HG02884 (cell line): ENCODE results near the gene HYAL4.
A peak's percentile ranks its signal among the peaks of the same experiment; 100 is the strongest.
"Not testable (repeated sequence)": the region's sequence is repeated elsewhere in the genome, so short reads cannot be mapped to it uniquely, and the experiment has no call there.

Experiments
- ATAC-seq: cut with Tn5 transposase; IDR thresholded peaks from one replicate; pipeline ENCODE4 v1.9.1; 2021; ENCODE audit warnings: mild to moderate bottlenecking, moderate library complexity; ENCODE audit not compliant: unreplicated experiment

HYAL4 gene

DNA sequence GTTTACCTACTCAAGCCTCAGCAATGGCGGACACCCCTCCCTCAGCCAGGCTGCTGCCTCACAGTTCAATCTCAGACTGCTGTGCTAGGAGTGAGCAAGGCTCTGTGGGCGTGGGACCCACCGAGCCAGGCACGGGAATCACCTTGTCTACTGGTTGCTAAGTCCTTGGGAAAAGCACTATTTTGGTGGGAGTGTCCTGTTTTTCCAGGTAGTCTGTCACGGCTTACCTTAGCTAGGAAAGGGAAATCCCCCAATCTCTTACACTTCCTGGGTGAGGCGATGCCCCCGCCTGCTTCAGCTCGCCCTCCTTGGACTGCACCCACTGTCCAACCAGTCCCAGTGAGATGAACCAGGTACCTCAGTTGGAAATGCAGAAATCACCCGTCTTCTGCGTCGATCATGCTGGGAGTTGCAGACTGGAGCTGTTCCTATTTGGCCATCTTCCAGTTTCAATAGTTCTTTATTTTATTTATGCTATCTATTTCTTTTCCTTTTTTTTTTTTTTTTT, at the start of gene HYAL4:
HYAL4 (plus strand) TSS at position 458 of the 508 bp plus-strand sequence. CDS start 23,105 bp downstream, outside the sequence.
- no peak for ATAC-seq

DNA sequence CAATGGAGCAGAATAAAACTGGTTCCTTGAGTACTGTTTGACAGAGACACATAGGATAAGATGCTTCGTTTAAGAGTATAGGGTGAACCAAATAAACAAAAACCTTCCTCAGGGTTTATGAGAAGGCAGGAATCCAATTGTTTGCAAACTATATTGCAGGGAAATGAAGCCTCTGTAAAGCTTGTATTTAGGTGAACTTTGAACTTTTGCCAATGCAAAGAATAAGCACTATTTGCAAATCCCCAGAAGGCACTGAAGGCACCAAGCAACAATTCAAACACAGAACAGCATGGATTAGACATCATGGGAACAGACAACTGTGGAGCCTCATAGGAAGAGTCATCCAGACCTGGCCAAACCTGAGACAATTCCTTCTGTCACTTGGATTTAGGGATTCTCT, 49.1 kb upstream of the HYAL4 start:
- ATAC-seq: no peak

- no peak for ATAC-seq
Measured at GRCh38 chr7:123796568-123796967, 48.4 kb upstream of the HYAL4 start.

DNA sequence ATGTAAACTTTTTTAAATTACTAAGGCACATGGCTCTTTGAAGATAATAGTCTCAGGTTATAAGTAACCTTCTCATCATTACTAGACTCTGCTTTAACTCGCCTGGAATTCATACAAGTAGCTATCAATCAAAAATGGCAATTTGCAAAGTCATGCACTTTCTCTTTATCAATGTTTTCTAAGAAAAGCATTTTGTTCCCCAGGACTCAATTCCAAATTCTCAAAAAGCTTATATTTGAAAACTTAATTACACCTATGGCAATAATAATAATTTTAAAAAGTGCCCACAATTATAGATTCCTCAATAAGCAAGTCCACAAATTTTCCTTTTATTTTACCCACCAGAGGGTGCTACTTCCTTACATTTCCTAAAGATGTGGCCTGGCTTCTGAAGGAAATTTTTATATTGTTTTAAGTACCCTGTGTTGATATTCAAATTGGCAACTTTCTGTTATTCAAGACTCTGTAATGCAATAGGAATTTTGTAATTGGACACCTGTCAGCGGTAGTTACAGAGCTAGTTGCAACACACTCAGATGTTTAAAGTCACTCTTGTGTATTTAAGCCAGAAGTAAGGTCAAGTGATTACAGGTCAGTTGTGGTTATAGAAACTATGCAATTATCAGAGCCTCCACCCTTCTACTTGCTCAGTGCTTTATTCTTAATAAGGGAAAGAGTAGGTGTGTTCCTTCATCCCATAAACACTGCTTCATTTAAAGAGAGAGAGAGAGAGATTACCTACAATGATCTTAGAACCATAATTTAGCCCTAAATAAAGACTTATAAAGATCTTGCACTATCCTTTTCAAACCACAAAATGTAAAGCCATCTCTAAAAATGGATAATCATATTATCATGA, 47.1 kb upstream of the HYAL4 start:
- ATAC-seq: peak; percentile 57

DNA sequence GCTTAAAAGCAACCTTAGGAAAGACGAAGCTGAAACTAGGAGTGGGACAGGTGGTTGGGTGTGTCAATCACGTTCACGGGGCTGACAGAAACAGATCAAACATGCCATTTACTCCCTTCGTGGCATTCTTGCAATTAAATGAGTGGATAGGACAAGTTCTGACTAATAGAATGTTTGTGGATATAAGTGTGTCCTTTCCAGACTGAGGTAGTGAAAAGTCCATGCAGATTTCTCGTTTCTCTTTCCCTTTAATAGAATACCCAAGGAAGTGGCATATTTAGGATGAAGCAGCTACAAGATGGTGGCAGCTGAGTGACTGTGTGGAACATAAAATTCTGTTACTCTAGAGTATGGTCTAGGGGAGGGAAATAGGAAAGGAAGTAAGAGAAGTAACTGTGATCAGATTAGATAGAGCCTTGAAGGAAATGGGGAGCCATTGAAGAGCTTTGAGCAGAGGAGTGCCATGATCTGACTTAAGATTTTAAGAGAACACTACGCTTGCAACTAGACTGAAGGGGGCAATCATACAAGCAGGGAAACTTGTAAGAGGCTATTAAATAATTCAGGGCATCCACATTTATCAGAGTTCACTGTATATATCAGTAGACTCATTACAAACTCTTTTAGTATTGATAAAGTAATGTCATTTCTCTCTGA, 46.3 kb upstream of the HYAL4 start:
- no peak for ATAC-seq

- no peak for ATAC-seq
Measured at GRCh38 chr7:123802249-123802648, 42.7 kb upstream of the HYAL4 start.

- no peak for ATAC-seq
Measured at GRCh38 chr7:123805287-123805686, 39.7 kb upstream of the HYAL4 start.

DNA sequence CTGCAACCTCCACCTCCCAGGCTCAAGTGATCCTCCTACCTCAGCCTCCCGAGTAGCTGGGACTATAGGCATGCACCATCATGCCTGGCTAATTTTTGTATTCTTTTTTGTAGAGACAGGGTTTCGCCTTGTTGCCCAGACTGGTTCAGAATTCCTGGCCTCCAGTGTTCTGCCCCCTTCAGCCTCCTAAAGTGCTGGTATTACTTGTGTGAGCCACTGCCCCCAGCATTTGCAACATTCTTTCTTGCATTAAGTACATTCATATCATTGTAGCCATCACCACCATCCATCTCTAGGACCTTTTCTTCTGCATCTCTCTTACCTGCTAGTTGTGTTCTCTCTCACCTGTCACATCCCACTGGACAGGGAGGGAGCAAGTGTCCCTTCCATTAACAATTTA, 35.5 kb upstream of the HYAL4 start:
- no peak for ATAC-seq

DNA sequence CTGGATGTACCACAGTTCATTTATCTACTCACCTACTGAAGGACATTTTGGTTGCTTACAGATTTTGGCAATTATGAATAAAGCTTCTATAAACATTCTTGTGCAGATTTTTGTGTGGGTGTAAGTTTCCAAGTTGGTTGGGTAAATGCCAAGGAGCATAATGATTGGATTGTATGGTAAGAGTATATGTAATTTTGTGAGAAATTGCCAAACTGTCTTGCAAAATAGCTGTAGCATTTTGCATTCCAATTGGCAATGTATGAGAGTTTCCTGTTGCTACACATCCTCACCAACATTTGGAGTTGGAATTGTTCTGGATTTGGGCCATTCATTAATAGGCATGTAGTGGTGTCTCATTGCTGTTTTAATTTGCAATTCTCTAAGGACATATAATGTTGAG, 33.9 kb upstream of the HYAL4 start:
- ATAC-seq: no peak

- no peak for ATAC-seq
Measured at GRCh38 chr7:123816916-123817315, 28.1 kb upstream of the HYAL4 start.

GRCh38 chr7:123819001-123819400, 26.0 kb upstream of the HYAL4 start:
- no peak for ATAC-seq

- ATAC-seq: not testable (repeated sequence)
Measured at GRCh38 chr7:123819795-123820194, 25.2 kb upstream of the HYAL4 start.

- no peak for ATAC-seq
Measured at GRCh38 chr7:123820864-123821263, 24.1 kb upstream of the HYAL4 start.

DNA sequence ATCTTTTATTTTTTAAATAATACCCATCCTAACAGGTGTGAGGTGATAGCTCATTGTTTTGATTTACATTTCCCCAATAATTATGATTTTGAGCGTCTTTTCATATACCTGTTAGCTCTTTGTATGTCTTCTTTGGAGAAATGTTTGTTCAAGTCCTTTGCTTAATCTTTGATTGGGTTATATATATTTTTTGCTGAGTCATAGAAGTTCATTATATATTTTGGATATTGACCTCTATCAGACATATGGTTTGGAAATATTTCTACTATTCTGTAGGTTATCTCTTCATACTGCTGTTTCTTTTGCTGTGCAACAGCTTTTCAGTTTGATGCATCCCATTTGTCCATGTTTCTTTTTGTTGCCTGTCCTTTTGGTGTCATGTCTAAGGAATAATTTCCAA, 23.6 kb upstream of the HYAL4 start:
- ATAC-seq: no peak

- ATAC-seq: peak; percentile 97
Measured at GRCh38 chr7:123823898-123824753, 20.8 kb upstream of the HYAL4 start.

- peak; percentile 36 for ATAC-seq
Measured at GRCh38 chr7:123824754-123825067, 20.3 kb upstream of the HYAL4 start.

DNA sequence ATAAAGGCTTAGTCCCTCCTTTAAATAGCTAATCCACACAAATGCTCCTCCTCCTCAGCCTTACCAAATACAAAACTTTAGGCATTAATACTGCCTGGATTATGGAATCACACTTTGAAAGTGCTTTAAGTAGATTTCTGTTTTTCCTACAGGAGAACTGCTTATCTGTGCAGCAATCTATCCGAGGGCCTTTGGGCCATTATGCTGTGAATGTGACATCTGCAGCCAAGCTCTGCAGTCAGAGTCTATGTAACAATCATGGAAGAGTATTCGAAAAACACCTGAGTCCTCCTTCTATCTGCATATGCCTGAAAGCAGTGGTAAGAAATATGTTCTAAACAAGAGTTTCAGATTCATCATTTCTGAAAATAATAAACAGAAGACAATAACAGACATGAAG, 16.2 kb upstream of the HYAL4 start:
- ATAC-seq: no peak

DNA sequence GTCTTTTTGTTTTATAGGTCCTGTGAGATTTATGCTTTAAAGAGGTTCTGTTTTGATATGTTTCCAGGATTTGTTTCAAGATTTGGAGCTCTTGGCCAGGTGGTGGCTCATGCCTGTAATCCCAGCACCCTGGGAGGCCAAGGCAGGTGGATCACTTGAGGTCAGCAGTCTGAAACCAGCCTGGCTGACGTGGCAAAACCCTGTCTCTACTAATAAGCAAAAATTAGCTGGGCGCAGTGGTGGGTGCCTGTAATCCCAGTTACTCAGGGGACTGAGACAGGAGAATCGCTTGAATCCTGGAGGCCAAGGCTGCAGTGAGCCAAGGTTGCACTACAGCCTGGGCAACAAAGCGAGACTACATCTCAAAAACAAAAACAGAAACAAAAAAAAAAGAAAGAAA, 8.3 kb upstream of the HYAL4 start:
- no peak for ATAC-seq

DNA sequence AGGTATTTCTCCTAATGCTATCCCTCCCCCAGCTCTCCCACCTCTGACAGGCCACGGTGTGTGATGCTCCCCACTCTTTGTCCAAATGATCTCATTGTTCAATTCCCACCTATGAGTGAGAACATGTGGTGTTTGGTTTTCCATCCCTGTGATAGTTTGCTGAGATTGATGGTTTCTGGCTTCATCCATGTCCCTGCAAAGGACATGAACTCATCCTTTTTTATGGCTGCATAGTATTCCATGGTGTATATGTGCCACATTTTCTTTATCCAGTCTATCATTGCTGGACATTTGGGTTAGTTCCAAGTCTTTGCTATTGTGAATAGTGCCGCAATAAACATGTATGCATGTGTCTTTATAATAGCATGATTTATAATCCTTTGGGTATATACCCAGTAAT, 5.9 kb upstream of the HYAL4 start:
- not testable (repeated sequence) for ATAC-seq

GRCh38 chr7:123844142-123844541, 827 bp upstream of the HYAL4 start:
- ATAC-seq: not testable (repeated sequence)

DNA sequence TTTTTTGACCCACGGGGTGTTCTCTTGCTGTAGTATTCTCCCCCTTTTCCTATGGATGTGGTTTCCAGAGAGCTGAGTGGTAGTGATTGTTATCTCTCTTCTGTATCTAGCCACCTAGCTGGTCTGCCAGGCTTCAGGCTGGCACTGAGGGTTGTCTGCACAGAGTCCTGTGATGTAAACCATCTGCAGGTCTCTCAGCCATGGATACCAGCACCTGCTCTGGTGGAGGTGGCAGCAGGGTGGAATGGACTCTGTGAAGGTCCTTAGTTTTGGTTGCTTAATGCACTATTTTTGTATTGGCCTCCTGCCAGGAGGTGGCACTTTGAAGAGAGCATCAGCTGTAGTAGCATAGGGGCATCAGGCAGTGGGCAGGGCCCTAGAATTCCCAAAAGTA, 851 bp downstream of the HYAL4 start:
- no peak for ATAC-seq
